Fibroblast of villous mesenchyme (primary cell): ENCODE results near the gene TBC1D21. TPM values are rescaled to one million over a fixed set of nuclear protein-coding genes. Genes with fewer than 3 reads are reported as not detected.
"Not testable (repeated sequence)": the region's sequence is repeated elsewhere in the genome, so short reads cannot be mapped to it uniquely, and the experiment has no call there.

ENCODE experiments used
- DNase-seq: peaks from one replicate; pipeline ENCODE4 v3.0.0-alpha.2; 2010; ENCODE audit warnings: low read depth
- H3K4me3 ChIP-seq: 2 replicates; pipeline ENCODE4 v1.5.1; 2011; ENCODE audit warnings: low read depth, mild to moderate bottlenecking, low read length
- CTCF ChIP-seq: IDR thresholded peaks from 2 replicates; pipeline ENCODE4 v1.5.1; 2012; ENCODE audit warnings: low read depth, mild to moderate bottlenecking, low read length; ENCODE audit not compliant: insufficient read depth
- total RNA-seq: library from RNA; depleted of rRNA; stranded (reverse); fragments of >200 nt; gene quantifications from 2 replicates; pipeline ENCODE4 v1.2.3, GENCODE V29; 2012

Gene TBC1D21
- total RNA-seq, 1 donor = not detected

GRCh38 chr15:73934281-73934680 lies 60.9 kb downstream of the TBC1D21 start:
- DNase-seq = no peak
- no peak overlapping the region for H3K4me3 ChIP-seq
- no peak for TF ChIP-seq CTCF

GRCh38 chr15:73935547-73935946 lies 62.2 kb downstream of the TBC1D21 start:
- DNase-seq = no peak
- TF ChIP-seq CTCF = no peak

GRCh38 chr15:73936181-73936580 lies 62.8 kb downstream of the TBC1D21 start:
- H3K4me3 ChIP-seq = no peak overlapping the region
- DNase-seq = peak; percentile 86
- TF ChIP-seq CTCF = peak; percentile 51

More at GRCh38 chr15:73935547-73935946, 62.2 kb downstream of the TBC1D21 start:
- H3K4me3 ChIP-seq = no peak overlapping the region

GRCh38 chr15:73936588-73937290 lies 63.4 kb downstream of the TBC1D21 start:
- TF ChIP-seq CTCF = no peak
- no peak for DNase-seq

GRCh38 chr15:73937296-73937695 lies 63.9 kb downstream of the TBC1D21 start:
- no peak for TF ChIP-seq CTCF
- DNase-seq = no peak
- H3K4me3 ChIP-seq = no peak overlapping the region

More at GRCh38 chr15:73936588-73937290, 63.4 kb downstream of the TBC1D21 start:
- H3K4me3 ChIP-seq = no peak overlapping the region

GRCh38 chr15:73937726-73938125 lies 64.4 kb downstream of the TBC1D21 start:
- no peak for DNase-seq
- TF ChIP-seq CTCF = no peak
- H3K4me3 ChIP-seq = no peak overlapping the region

GRCh38 chr15:73938516-73938915 lies 65.2 kb downstream of the TBC1D21 start:
- not testable (repeated sequence) for H3K4me3 ChIP-seq, DNase-seq

Other genes with a start within 250 kb of the TBC1D21 start
- 137 and 146 TPM in 2 replicates for gene NPTN, start 240.2 kb upstream of the TBC1D21 start, total RNA-seq
- gene CD276, start 189.2 kb upstream of the TBC1D21 start, total RNA-seq = 81.2 and 93.4 TPM in 2 replicates
- gene INSYN1, start 120.2 kb upstream of the TBC1D21 start, total RNA-seq = under 0.01 and 0.64 TPM in 2 replicates
- gene LOXL1, start 52.9 kb downstream of the TBC1D21 start, total RNA-seq = 73.8 and 99.9 TPM in 2 replicates
- 17.1 and 19.0 TPM in 2 replicates for gene STOML1, start 118.7 kb downstream of the TBC1D21 start, total RNA-seq
- 49.6 and 56.1 TPM in 2 replicates for gene PML, start 121.2 kb downstream of the TBC1D21 start, total RNA-seq
- gene GOLGA6A, start 209.0 kb downstream of the TBC1D21 start, total RNA-seq = not detected in 2 replicates